ENCODE data around the gene GRAMD4.

The GRAMD4 gene

GRCh38 chr22:46673662-46674236, 53.6 kb downstream of the GRAMD4 start:
- no peak for DNase-seq (ENCODE audit: low read depth)

GRCh38 chr22:46674367-46674781, 54.2 kb downstream of the GRAMD4 start:
- DNase-seq (ENCODE audit: low read depth) = peak; percentile 90

GRCh38 chr22:46674906-46675305, 54.7 kb downstream of the GRAMD4 start:
- DNase-seq (ENCODE audit: low read depth) = no peak

- DNase-seq (ENCODE audit: low read depth) = no peak
These were observed 55.3 kb downstream of the GRAMD4 start for GRCh38 chr22:46675479-46675878.

- no peak for DNase-seq (ENCODE audit: low read depth)
These were observed 55.8 kb downstream of the GRAMD4 start for GRCh38 chr22:46675938-46676337.

- DNase-seq (ENCODE audit: low read depth) = no peak
These were observed 56.3 kb downstream of the GRAMD4 start for GRCh38 chr22:46676479-46676878.

GRCh38 chr22:46676881-46677280, 56.7 kb downstream of the GRAMD4 start:
- no peak for DNase-seq (ENCODE audit: low read depth)

GRCh38 chr22:46677323-46678002, 57.3 kb downstream of the GRAMD4 start:
- no peak for DNase-seq (ENCODE audit: low read depth)

- DNase-seq (ENCODE audit: low read depth) = no peak
These were observed 57.9 kb downstream of the GRAMD4 start for GRCh38 chr22:46678003-46678657.

GRCh38 chr22:46678785-46679700, 58.9 kb downstream of the GRAMD4 start:
- DNase-seq (ENCODE audit: low read depth) = no peak

- no peak for DNase-seq (ENCODE audit: low read depth)
These were observed 59.6 kb downstream of the GRAMD4 start for GRCh38 chr22:46679706-46680269.

- DNase-seq (ENCODE audit: low read depth) = no peak
These were observed 60.8 kb downstream of the GRAMD4 start for GRCh38 chr22:46681010-46681409.

GRCh38 chr22:46682011-46682731, 62.0 kb downstream of the GRAMD4 start:
- DNase-seq (ENCODE audit: low read depth) = no peak

- no peak for DNase-seq (ENCODE audit: low read depth)
These were observed 64.5 kb downstream of the GRAMD4 start for GRCh38 chr22:46684706-46685105.

- no peak for DNase-seq (ENCODE audit: low read depth)
These were observed 66.2 kb downstream of the GRAMD4 start for GRCh38 chr22:46686221-46687047.

- no peak for DNase-seq (ENCODE audit: low read depth)
These were observed 66.9 kb downstream of the GRAMD4 start for GRCh38 chr22:46687048-46687444.

GRCh38 chr22:46687460-46687859, 67.3 kb downstream of the GRAMD4 start:
- no peak for DNase-seq (ENCODE audit: low read depth)

GRCh38 chr22:46688949-46689348, 68.8 kb downstream of the GRAMD4 start:
- no peak for DNase-seq (ENCODE audit: low read depth)

- no peak for DNase-seq (ENCODE audit: low read depth)
These were observed 70.0 kb downstream of the GRAMD4 start for GRCh38 chr22:46690146-46690545.

- DNase-seq (ENCODE audit: low read depth) = no peak
These were observed 71.4 kb downstream of the GRAMD4 start for GRCh38 chr22:46691571-46691970.

Measured in activated T-cell treated with anti-CD3 and anti-CD28 coated beads for 1 hour (primary cell).